K562 (cell line): ENCODE results near the gene TRNAU1AP. TPM values are rescaled to one million over a fixed set of nuclear protein-coding genes. Genes with fewer than 3 reads are reported as not detected.
A peak's percentile ranks its signal among the peaks of the same experiment; 100 is the strongest.

Source experiments
- FOS ChIP-seq: IDR thresholded peaks from 3 replicates; pipeline ENCODE4 v1.6.1; 2011; ENCODE audit not compliant: insufficient read length; ENCODE audit errors: extremely low read depth
- HNRNPL ChIP-seq: fragments of 200-400 bp; formaldehyde crosslinking; IDR thresholded peaks from 2 replicates; pipeline ENCODE4 v1.6.1; 2017; ENCODE audit warnings: low read depth, mild to moderate bottlenecking, low read length
- NFRKB ChIP-seq: fragments of 450-650 bp; IDR thresholded peaks from 2 replicates; pipeline ENCODE4 v1.6.1; 2016; ENCODE audit warnings: low read depth
- NR3C1 ChIP-seq: sonication (generic); formaldehyde crosslinking; IDR thresholded peaks from 2 replicates; pipeline ENCODE4 v1.8.1; 2022; ENCODE audit warnings: missing genetic modification reagents
- PHTF2 ChIP-seq: fragments of 250-450 bp; sonication (Bioruptor Pico); IDR thresholded peaks from 2 replicates; pipeline ENCODE4 v1.5.0; 2021; ENCODE audit warnings: mild to moderate bottlenecking
- RAD21 ChIP-seq, 2 experiments: fragments of 250-450 bp in 1 of 2; fragments of 450-650 bp in 1 of 2; sonication (Bioruptor Pico) in 1 of 2; formaldehyde crosslinking in 1 of 2; IDR thresholded peaks in 1 of 2; conservative IDR thresholded peaks in 1 of 2; 2 replicates each; pipeline versions ENCODE4 v1.4.0 to v1.8.0; 2020 to 2022; ENCODE audit warnings: mild to moderate bottlenecking in 2 of 2, moderate library complexity in 1 of 2
- RBM15 ChIP-seq: fragments of 200-400 bp; formaldehyde crosslinking; IDR thresholded peaks from 2 replicates; pipeline ENCODE4 v1.6.1; 2018; ENCODE audit warnings: mild to moderate bottlenecking, low read length, moderate library complexity; ENCODE audit not compliant: insufficient read depth
- ZNF589 ChIP-seq: fragments of 200-800 bp; sonication (Bioruptor generic); IDR thresholded peaks from 2 replicates; pipeline ENCODE4 v1.6.1; 2016; ENCODE audit warnings: low read depth, missing genetic modification characterization, missing compliant biosample characterization
- ZNF696 ChIP-seq: fragments of 250-450 bp; sonication (Bioruptor Pico); conservative IDR thresholded peaks from 2 replicates; pipeline ENCODE4 v1.4.0; 2020; ENCODE audit warnings: mild to moderate bottlenecking, moderate library complexity
- ZNF830 ChIP-seq: fragments of 250-450 bp; sonication (Bioruptor Pico); IDR thresholded peaks from 2 replicates; pipeline ENCODE4 v1.5.0; 2021; ENCODE audit warnings: mild to moderate bottlenecking
- polyA plus RNA-seq, 8 experiments: library from polyadenylated mRNA; depleted of rRNA in 4 of 8; stranded (reverse) in 5 of 8; unstranded in 3 of 8; fragments of >200 nt; fragmentation: Nextera tagmentation in 2 of 8; fragmentation: Illumina TruSeq in 1 of 8; extraction: Ambion mirVana in 2 of 8; extraction: Trizol in 1 of 8; gene quantifications; 2 replicates each; pipeline versions ENCODE4 v1.2.1 to v1.2.3, GENCODE V29; 2011 to 2014; ENCODE audit warnings: inconsistent platforms in 1 of 8, missing spikeins in 1 of 8
- total RNA-seq, 7 experiments: library from RNA; depleted of rRNA in 6 of 7; stranded (reverse); fragments of >200 nt in 6 of 7; fragmentation: Illumina TruSeq in 2 of 7; extraction: Trizol in 2 of 7; gene quantifications; 2 replicates each; pipeline versions ENCODE4 v1.2.1 to v1.2.3, GENCODE V29; 2011 to 2021; ENCODE audit warnings: low replicate concordance in 1 of 7
- TF ChIP-seq, protein P1 (sequence below): fragments of 250-450 bp; sonication (Bioruptor Pico); IDR thresholded peaks from 2 replicates; pipeline ENCODE4 v1.4.0; 2020; ENCODE audit warnings: mild to moderate bottlenecking, moderate library complexity
- TF ChIP-seq, protein P2 (sequence below): fragments of 250-450 bp; sonication (Bioruptor Pico); IDR thresholded peaks from 2 replicates; pipeline ENCODE4 v1.6.1; 2021; ENCODE audit warnings: mild to moderate bottlenecking
- TF ChIP-seq, protein P3 (sequence below): sonication (generic); formaldehyde crosslinking; IDR thresholded peaks from 2 replicates; pipeline ENCODE4 v1.8.0; 2022; ENCODE audit warnings: missing genetic modification reagents, mild to moderate bottlenecking, borderline replicate concordance
- TF ChIP-seq, protein P4 (sequence below): fragments of 250-450 bp; sonication (Bioruptor Pico); IDR thresholded peaks from 2 replicates; pipeline ENCODE4 v1.8.0; 2021; ENCODE audit warnings: moderate library complexity, mild to moderate bottlenecking, inconsistent platforms
- TF ChIP-seq, protein P5 (sequence below): fragments of 200-800 bp; sonication (Bioruptor generic); IDR thresholded peaks from 2 replicates; pipeline ENCODE4 v1.6.1; 2017; ENCODE audit warnings: missing genetic modification characterization, missing compliant biosample characterization
- TF ChIP-seq, protein P6 (sequence below): sonication (generic); formaldehyde crosslinking; IDR thresholded peaks from 2 replicates; pipeline ENCODE4 v1.8.1; 2023; ENCODE audit warnings: mild to moderate bottlenecking, missing genetic modification reagents

TRNAU1AP gene
- total and polyA plus RNA-seq, 9 of the 15 experiments (the other 6 are each of a cell fraction or from before 2014, with no cell fraction given): 34.9 to 110 (median 46.3) TPM

DNA sequence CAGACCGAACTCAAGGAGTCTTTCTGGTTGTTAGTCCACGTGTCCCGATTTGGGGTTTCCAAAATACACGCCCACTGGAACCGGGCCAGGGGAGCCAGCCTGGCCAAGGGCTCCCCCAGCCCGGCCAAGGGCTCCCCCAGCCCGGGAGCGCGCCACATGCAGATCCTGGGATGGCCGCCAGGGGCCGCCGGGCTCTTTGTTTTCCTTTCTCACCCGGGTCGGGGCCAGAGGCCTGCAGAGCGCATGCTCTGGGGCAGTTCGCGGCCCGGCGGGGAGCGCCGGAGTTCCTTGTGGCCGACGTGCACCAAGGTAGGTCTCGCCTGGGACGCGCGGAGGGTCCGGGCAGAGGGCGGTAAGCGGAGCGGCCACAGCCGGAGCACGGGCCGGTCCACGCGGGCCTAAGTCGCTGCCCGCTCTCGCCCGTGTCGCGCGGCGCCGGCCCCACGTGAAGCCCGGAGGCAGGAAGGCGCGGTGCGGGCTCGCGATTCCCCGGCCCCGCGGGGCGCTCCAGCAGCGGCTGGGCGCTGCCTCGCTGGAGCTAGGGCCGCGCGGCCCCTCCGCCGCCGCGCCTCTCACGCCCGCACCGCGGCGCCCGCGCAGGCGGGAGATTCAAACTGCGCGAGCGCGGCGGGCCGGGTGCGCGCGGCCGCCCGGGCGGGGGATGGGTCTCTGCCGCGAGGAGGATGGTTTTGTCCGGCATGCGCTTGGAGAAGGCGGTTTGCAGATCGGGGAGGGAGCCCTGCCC is 34.7 kb upstream of the TRNAU1AP start (continued):
- TF ChIP-seq, protein P1, sequence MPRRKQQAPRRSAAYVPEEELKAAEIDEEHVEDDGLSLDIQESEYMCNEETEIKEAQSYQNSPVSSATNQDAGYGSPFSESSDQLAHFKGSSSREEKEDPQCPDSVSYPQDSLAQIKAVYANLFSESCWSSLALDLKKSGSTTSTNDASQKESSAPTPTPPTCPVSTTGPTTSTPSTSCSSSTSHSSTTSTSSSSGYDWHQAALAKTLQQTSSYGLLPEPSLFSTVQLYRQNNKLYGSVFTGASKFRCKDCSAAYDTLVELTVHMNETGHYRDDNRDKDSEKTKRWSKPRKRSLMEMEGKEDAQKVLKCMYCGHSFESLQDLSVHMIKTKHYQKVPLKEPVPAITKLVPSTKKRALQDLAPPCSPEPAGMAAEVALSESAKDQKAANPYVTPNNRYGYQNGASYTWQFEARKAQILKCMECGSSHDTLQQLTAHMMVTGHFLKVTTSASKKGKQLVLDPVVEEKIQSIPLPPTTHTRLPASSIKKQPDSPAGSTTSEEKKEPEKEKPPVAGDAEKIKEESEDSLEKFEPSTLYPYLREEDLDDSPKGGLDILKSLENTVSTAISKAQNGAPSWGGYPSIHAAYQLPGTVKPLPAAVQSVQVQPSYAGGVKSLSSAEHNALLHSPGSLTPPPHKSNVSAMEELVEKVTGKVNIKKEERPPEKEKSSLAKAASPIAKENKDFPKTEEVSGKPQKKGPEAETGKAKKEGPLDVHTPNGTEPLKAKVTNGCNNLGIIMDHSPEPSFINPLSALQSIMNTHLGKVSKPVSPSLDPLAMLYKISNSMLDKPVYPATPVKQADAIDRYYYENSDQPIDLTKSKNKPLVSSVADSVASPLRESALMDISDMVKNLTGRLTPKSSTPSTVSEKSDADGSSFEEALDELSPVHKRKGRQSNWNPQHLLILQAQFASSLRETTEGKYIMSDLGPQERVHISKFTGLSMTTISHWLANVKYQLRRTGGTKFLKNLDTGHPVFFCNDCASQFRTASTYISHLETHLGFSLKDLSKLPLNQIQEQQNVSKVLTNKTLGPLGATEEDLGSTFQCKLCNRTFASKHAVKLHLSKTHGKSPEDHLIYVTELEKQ (CRISPR knock-in tag): no peak
- TF ChIP-seq ZNF830 (CRISPR knock-in tag) (peak; percentile 88; the same call in 1 of the 2 replicates), FOS (no peak), HNRNPL (peak; percentile 77; the same call in 1 of the 2 replicates), NFRKB (no peak), PHTF2 (CRISPR knock-in tag) (0 out of 2 replicates have a peak, but pooled peaks have one; percentile 24), NR3C1 (CRISPR knock-in tag) (no peak), ZNF589 (no peak), RBM15 (0 out of 2 replicates have a peak, but pooled peaks have one; percentile 81), RAD21 (CRISPR knock-in tag; conservative IDR thresholded peaks at IDR 0.05 in 1 of 2, IDR thresholded peaks at IDR 0.05 in 1 of 2) (peak; percentile 91 to 94), ZNF696 (CRISPR knock-in tag) (no peak)
- TF ChIP-seq, protein P2, sequence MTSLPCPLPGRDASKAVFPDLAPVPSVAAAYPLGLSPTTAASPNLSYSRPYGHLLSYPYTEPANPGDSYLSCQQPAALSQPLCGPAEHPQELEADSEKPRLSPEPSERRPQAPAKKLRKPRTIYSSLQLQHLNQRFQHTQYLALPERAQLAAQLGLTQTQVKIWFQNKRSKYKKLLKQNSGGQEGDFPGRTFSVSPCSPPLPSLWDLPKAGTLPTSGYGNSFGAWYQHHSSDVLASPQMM (CRISPR knock-in tag): no peak
- TF ChIP-seq, protein P3, sequence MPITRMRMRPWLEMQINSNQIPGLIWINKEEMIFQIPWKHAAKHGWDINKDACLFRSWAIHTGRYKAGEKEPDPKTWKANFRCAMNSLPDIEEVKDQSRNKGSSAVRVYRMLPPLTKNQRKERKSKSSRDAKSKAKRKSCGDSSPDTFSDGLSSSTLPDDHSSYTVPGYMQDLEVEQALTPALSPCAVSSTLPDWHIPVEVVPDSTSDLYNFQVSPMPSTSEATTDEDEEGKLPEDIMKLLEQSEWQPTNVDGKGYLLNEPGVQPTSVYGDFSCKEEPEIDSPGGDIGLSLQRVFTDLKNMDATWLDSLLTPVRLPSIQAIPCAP (CRISPR knock-in tag): no peak
- TF ChIP-seq, protein P4, sequence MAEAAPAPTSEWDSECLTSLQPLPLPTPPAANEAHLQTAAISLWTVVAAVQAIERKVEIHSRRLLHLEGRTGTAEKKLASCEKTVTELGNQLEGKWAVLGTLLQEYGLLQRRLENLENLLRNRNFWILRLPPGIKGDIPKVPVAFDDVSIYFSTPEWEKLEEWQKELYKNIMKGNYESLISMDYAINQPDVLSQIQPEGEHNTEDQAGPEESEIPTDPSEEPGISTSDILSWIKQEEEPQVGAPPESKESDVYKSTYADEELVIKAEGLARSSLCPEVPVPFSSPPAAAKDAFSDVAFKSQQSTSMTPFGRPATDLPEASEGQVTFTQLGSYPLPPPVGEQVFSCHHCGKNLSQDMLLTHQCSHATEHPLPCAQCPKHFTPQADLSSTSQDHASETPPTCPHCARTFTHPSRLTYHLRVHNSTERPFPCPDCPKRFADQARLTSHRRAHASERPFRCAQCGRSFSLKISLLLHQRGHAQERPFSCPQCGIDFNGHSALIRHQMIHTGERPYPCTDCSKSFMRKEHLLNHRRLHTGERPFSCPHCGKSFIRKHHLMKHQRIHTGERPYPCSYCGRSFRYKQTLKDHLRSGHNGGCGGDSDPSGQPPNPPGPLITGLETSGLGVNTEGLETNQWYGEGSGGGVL (CRISPR knock-in tag): no peak
- TF ChIP-seq, protein P5, sequence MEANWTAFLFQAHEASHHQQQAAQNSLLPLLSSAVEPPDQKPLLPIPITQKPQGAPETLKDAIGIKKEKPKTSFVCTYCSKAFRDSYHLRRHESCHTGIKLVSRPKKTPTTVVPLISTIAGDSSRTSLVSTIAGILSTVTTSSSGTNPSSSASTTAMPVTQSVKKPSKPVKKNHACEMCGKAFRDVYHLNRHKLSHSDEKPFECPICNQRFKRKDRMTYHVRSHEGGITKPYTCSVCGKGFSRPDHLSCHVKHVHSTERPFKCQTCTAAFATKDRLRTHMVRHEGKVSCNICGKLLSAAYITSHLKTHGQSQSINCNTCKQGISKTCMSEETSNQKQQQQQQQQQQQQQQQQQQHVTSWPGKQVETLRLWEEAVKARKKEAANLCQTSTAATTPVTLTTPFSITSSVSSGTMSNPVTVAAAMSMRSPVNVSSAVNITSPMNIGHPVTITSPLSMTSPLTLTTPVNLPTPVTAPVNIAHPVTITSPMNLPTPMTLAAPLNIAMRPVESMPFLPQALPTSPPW (CRISPR knock-in tag): peak; percentile 61
- TF ChIP-seq, protein P6, sequence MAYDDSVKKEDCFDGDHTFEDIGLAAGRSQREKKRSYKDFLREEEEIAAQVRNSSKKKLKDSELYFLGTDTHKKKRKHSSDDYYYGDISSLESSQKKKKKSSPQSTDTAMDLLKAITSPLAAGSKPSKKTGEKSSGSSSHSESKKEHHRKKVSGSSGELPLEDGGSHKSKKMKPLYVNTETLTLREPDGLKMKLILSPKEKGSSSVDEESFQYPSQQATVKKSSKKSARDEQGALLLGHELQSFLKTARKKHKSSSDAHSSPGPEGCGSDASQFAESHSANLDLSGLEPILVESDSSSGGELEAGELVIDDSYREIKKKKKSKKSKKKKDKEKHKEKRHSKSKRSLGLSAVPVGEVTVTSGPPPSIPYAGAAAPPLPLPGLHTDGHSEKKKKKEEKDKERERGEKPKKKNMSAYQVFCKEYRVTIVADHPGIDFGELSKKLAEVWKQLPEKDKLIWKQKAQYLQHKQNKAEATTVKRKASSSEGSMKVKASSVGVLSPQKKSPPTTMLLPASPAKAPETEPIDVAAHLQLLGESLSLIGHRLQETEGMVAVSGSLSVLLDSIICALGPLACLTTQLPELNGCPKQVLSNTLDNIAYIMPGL (CRISPR knock-in tag): peak; percentile 76; the same call in 1 of the 2 replicates
